ENCODE data around the gene CTNND2.

GRCh38 chr5:11918463-11919045 is 14.3 kb upstream of the CTNND2 start:
- no peak for TF ChIP-seq CTCF (conservative IDR thresholded peaks at IDR 0.05)
- no peak for TF ChIP-seq ZFX (IDR thresholded peaks at IDR 0.05)

Measured in C4-2B (cell line).